Neural progenitor cell (in vitro differentiated cells): ENCODE measurements around the gene RNU1-4.
"Not testable (repeated sequence)": the region's sequence is repeated elsewhere in the genome, so short reads cannot be mapped to it uniquely, and the experiment has no call there.

Experiments used
- EZH2 ChIP-seq: fragments of 200-600 bp; sonication (generic); IDR thresholded peaks from 2 replicates; pipeline ENCODE4 v1.6.1; 2017; ENCODE audit warnings: antibody characterized with exemption, mild to moderate bottlenecking, moderate library complexity
- EZH2phosphoT487 ChIP-seq: fragments of 200-600 bp; sonication (generic); IDR thresholded peaks from 2 replicates; pipeline ENCODE4 v1.6.1; 2017; ENCODE audit warnings: antibody characterized with exemption
- TF ChIP-seq, protein P1 (sequence below): fragments of 200-600 bp; sonication (generic); IDR thresholded peaks from 2 replicates; pipeline ENCODE4 v1.5.1; 2017; ENCODE audit warnings: antibody characterized with exemption, mild to moderate bottlenecking

DNA sequence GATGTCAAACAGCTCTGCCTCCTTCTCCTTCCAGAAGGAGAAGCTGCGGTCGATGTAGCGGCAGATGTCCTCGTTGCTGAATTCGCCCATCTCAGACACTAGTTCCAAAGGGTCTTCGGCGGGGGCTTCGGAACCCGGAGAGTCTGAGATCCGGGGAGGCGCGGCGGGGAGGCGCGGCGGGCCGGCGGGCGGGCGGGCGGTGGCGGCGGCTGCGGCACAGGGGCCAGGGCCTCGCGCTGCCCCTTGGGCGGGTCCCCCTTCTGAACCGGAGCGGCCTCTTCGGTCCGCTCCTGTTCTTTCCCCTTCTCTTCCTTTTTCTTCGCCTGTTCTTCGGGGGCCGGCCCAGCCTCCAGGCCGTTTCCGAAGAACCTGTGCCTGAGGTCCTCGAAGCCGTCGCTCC lies 48.0 kb upstream of the RNU1-4 start:
- TF ChIP-seq, protein P1, sequence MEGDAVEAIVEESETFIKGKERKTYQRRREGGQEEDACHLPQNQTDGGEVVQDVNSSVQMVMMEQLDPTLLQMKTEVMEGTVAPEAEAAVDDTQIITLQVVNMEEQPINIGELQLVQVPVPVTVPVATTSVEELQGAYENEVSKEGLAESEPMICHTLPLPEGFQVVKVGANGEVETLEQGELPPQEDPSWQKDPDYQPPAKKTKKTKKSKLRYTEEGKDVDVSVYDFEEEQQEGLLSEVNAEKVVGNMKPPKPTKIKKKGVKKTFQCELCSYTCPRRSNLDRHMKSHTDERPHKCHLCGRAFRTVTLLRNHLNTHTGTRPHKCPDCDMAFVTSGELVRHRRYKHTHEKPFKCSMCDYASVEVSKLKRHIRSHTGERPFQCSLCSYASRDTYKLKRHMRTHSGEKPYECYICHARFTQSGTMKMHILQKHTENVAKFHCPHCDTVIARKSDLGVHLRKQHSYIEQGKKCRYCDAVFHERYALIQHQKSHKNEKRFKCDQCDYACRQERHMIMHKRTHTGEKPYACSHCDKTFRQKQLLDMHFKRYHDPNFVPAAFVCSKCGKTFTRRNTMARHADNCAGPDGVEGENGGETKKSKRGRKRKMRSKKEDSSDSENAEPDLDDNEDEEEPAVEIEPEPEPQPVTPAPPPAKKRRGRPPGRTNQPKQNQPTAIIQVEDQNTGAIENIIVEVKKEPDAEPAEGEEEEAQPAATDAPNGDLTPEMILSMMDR: not testable (repeated sequence)
- TF ChIP-seq EZH2, EZH2phosphoT487: not testable (repeated sequence)
